Thyroid gland (tissue), 4 donors: Measurements from ENCODE around the gene CTCF. TPM values are rescaled to one million over a fixed set of nuclear protein-coding genes. Genes with fewer than 3 reads are reported as not detected.
A peak's percentile ranks its signal among the peaks of the same experiment; 100 is the strongest.

Source experiments
- DNase-seq, 2 donors: peaks; one replicate each; pipeline ENCODE4 v3.0.0-alpha.2; 2019
- H3K27ac ChIP-seq, 3 donors: fragments of 200-600 bp; sonication (generic); 1 replicate in 2 of 3; 2 replicates in 1 of 3; pipeline ENCODE4 v1.5.1; 2016 to 2019; ENCODE audit warnings: mild to moderate bottlenecking in 1 of 3, moderate library complexity in 1 of 3
- H3K27me3 ChIP-seq: fragments of 200-600 bp; sonication (generic); one replicate; pipeline ENCODE4 v1.5.1; 2019
- H3K36me3 ChIP-seq, 2 donors: fragments of 200-600 bp; sonication (generic); one replicate each; pipeline ENCODE4 v1.5.1; 2016 to 2019
- H3K4me1 ChIP-seq, 2 donors: fragments of 200-600 bp; sonication (generic); one replicate each; pipeline ENCODE4 v1.5.1; 2017 to 2019
- H3K4me3 ChIP-seq, 3 donors: fragments of 200-600 bp; sonication (generic); replicated peaks in 1 of 3; 1 replicate in 2 of 3; 2 replicates in 1 of 3; pipeline ENCODE4 v1.5.1; 2016; ENCODE audit warnings: mild to moderate bottlenecking in 1 of 3
- H3K9me3 ChIP-seq: fragments of 200-600 bp; sonication (generic); one replicate; pipeline ENCODE4 v1.5.1; 2017
- POLR2A ChIP-seq, 2 donors: fragments of 450-650 bp; IDR thresholded peaks; one replicate each; pipeline ENCODE4 v1.6.1; 2017; ENCODE audit warnings: antibody characterized with exemption in 2 of 2, mild to moderate bottlenecking in 2 of 2, moderate library complexity in 1 of 2
- WGBS, 2 donors: methylation state at CpG; one replicate each; pipeline ENCODE4 v1.1.5; 2017; 5-methylcytosine and 5-hydroxymethylcytosine counted together
- intact Hi-C: fragments of 100-400 bp; cut with DNase I; formaldehyde crosslinking; loops from one replicate; pipeline ENCODE4 v1.15.1; 2023
- total RNA-seq, 4 donors: library from RNA; depleted of rRNA; stranded (reverse); fragments of >200 nt; gene quantifications; one replicate each; pipeline ENCODE4 v1.2.3, GENCODE V29; 2016
- TF ChIP-seq, protein P1 (sequence below), 6 experiments: fragments of 200-600 bp in 3 of 6; fragments of 450-650 bp in 3 of 6; sonication (generic) in 3 of 6; IDR thresholded peaks; one replicate each; pipeline ENCODE4 v1.5.1; 2016 to 2019; ENCODE audit warnings: antibody characterized with exemption in 6 of 6, mild to moderate bottlenecking in 2 of 6, inconsistent platforms in 1 of 6, moderate library complexity in 1 of 6

The CTCF gene
- total RNA-seq, 4 donors from 2014 or later, result 37.2 to 52.1 (median 47.2) TPM

DNA sequence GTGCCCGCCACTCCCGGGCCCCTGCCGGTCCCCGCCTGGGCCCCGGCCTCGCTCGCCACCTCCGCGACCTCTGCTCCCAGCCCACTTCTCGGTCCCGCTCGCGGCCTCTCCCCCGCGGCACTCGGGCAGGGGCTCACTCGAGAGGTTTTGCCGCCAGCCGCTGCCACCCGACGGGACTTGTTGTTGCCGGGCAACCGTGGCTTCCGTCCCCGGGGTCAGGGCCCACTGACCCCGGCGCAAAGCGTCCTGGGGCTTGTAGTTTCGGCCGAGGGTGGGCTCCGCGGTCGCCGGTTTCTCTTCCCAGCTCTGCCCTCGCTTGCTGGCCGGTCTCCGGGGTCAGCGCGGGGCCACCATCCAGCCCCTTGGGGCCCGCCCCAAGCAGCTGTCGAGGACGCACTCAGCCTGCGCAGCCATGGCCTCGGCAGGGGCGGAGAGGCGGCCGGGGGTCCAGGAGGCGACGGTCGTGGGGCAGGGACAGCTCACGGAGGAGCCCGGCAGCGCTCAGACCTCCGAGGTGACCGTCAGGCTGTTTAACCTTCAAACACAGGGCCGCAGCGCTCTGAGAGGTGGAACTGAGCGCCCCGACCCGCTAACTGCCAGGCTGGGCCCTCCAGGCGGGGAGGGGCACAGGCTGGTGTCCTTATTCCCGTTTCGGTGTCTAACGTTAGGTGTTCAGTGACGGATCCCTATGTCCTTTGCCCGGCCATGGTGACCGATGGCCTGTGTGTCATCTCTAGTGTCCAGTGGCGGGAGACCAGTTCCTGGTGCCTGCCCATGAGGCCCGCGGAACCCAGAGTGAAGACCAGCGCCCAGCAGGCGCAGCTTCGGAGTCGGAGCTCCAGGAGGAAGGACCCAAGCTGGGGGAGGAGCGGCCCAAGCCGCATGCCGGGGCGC is 104.5 kb downstream of the CTCF start, which contains the start of the genes C16orf86 and ENKD1:
C16orf86 (plus strand) TSS at position 256 of the 894 bp plus-strand sequence; CDS start at position 413, 157 bp downstream.
ENKD1 (minus strand) TSS at position 192 of the 894 bp plus-strand sequence. CDS start 308 bp downstream, outside the sequence.
- WGBS, 2 donors, result 17 to 21% methylated on average over 30 to 33 of the region's 78 CpGs
- peak; percentile 86 to 87 for DNase-seq
- Histone ChIP-seq H3K27me3 (no peaks in the 10 kb centered on the region), H3K27ac (peak within 1 kb of the TSS; percentile 76 to 87 (median 84)), H3K4me3 (peak within 1 kb of the TSS; percentile 72 to 86 (median 85)), H3K9me3 (no peaks in the 10 kb centered on the region), H3K4me1 (peaks cover 15 to 28% of the 10 kb centered on the region in 2 donors), H3K36me3 (no peaks in the 10 kb centered on the region)
- intact Hi-C loops, result loop anchor here (5.0 to 10.0 kb wide), 3 partner anchors 105 to 268 kb away; partner anchors contain the start of genes CTCF, CTRL and PSMB10
- TF ChIP-seq, protein P1, sequence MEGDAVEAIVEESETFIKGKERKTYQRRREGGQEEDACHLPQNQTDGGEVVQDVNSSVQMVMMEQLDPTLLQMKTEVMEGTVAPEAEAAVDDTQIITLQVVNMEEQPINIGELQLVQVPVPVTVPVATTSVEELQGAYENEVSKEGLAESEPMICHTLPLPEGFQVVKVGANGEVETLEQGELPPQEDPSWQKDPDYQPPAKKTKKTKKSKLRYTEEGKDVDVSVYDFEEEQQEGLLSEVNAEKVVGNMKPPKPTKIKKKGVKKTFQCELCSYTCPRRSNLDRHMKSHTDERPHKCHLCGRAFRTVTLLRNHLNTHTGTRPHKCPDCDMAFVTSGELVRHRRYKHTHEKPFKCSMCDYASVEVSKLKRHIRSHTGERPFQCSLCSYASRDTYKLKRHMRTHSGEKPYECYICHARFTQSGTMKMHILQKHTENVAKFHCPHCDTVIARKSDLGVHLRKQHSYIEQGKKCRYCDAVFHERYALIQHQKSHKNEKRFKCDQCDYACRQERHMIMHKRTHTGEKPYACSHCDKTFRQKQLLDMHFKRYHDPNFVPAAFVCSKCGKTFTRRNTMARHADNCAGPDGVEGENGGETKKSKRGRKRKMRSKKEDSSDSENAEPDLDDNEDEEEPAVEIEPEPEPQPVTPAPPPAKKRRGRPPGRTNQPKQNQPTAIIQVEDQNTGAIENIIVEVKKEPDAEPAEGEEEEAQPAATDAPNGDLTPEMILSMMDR (IDR thresholded peaks at IDR 0.05), result no peak
- TF ChIP-seq POLR2A (IDR thresholded peaks at IDR 0.05), result peak in 1 of 2 donors; percentile 54

GRCh38 chr16:67667453-67667816 is 105.1 kb downstream of the CTCF start:
- WGBS, 2 donors, result 33 to 40% methylated on average over 1 to 10 of the region's 10 CpGs

DNA sequence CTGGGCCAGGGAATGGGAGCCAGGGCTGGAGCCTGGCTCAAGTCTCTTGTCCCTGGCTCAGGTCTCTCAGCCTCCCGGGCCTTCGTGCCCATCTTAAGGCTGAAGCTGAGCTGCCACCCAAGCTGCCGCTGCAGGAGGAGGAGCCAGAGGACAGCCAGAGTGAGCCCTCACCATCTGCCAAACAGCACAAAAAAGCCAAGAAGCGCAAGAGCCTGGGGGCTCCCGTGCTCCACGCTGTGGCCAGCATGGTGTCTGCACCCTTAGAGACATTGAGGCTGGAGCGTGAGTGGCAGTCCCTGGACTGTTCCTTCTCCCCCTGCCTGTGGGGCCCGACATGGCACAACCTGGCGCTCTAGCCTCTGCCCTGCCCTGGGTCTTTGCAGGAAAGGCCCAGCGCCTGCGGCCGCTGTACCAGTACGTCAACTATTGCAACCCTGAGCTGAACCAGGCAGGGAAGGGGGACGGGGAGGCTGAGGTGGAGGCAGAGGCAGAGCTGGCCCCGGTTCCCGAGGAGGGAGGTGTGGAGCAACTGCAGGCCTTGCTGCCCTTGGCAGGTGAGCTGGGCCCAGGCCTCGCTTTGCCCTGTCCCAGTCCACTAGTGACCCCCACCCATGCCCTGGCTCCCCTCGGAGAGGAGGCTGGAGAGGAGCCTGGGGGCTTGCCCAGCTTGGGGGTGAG is 105.6 kb downstream of the CTCF start:
- peak overlapping the region in 1 of 3 donors; percentile 72 for H3K4me3 ChIP-seq
- H3K9me3 ChIP-seq, result no peaks in the 10 kb centered on the region
- H3K36me3 ChIP-seq, result no peaks in the 10 kb centered on the region
- H3K4me1 ChIP-seq, result peaks cover 26 to 39% of the 10 kb centered on the region in 2 donors
- intact Hi-C loops, result loop anchor here (5.0 to 10.0 kb wide), 3 partner anchors 106 to 267 kb away; partner anchors contain the start of genes CTCF, CTRL and PSMB10
- H3K27me3 ChIP-seq, result no peaks in the 10 kb centered on the region
- H3K27ac ChIP-seq, result peak overlapping the region in 2 of 3 donors; percentile 84 to 87
- DNase-seq, result peak; percentile 91 to 93
- TF ChIP-seq POLR2A (IDR thresholded peaks at IDR 0.05), result no peak
- TF ChIP-seq, protein P1 (IDR thresholded peaks at IDR 0.05), result peak; percentile 77 to 99 (median 94)
- 25 to 41% methylated on average over 10 to 14 of the region's 18 CpGs for WGBS, 2 donors

More at GRCh38 chr16:67667453-67667816, 105.1 kb downstream of the CTCF start:
- TF ChIP-seq POLR2A (IDR thresholded peaks at IDR 0.05), result no peak
- TF ChIP-seq, protein P1 (IDR thresholded peaks at IDR 0.05), result no peak
- Histone ChIP-seq H3K27ac (peak overlapping the region in 2 of 3 donors; percentile 84 to 87), H3K9me3 (no peaks in the 10 kb centered on the region), H3K4me3 (peak overlapping the region in 1 of 3 donors; percentile 72), H3K4me1 (peaks cover 20 to 34% of the 10 kb centered on the region in 2 donors), H3K36me3 (no peaks in the 10 kb centered on the region), H3K27me3 (no peaks in the 10 kb centered on the region)
- intact Hi-C loops, result loop anchor here (5.0 to 10.0 kb wide), 3 partner anchors 105 to 267 kb away; partner anchors contain the start of genes CTCF, CTRL and PSMB10
- no peak for DNase-seq

DNA sequence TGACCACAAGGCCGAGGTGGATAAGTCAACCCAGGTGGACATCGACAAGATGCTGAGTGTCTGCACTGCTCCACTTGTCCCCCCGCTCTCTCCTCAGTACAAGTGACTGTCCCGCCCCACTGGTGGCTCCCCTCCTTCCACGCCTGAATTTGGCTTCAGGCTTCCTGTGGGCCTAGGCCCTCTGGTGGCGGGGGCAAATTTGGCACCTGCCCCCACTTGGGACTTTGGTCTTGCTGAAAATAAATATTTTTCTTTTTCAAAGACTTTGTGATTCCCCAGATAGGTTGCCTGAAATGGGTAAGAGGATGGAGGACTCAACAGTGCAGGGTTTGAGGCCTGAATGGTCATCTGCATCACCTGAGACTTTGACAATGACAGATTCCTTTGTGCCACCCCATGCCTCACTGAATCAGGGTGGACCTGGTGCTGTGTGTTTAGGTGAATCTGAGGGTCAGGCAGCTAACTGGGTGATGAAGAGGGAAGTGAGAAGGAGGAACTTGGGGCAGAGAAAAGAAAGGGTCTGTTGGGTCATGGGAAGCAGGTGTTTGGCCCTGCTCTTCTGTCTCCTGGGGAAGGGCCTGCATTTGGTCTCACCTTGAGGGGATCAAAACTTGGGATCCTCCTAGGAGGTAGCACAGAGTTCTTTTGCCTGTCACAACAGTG is 106.3 kb downstream of the CTCF start:
- H3K27me3 ChIP-seq, result no peaks in the 10 kb centered on the region
- no peak for TF ChIP-seq POLR2A (IDR thresholded peaks at IDR 0.05)
- TF ChIP-seq, protein P1 (IDR thresholded peaks at IDR 0.05), result no peak
- no peak for DNase-seq
- no peak overlapping the region for H3K27ac ChIP-seq
- no peaks in the 10 kb centered on the region for H3K36me3 ChIP-seq
- H3K9me3 ChIP-seq, result no peaks in the 10 kb centered on the region
- no peak overlapping the region for H3K4me3 ChIP-seq
- intact Hi-C loops, result loop anchor here (5.0 to 10.0 kb wide), 3 partner anchors 106 to 266 kb away; partner anchors contain the start of genes CTCF, CTRL and PSMB10
- H3K4me1 ChIP-seq, result peaks cover 32 to 46% of the 10 kb centered on the region in 2 donors
- WGBS, 2 donors, result 75 to 98% methylated on average over 5 to 6 of the region's 6 CpGs
